ENCODE results near the gene PTBP3. TPM values are rescaled to one million over a fixed set of nuclear protein-coding genes. Genes with fewer than 3 reads are reported as not detected.

Gene PTBP3
- total RNA-seq, 1 donor from 2014 or later = 20.8 TPM

DNA sequence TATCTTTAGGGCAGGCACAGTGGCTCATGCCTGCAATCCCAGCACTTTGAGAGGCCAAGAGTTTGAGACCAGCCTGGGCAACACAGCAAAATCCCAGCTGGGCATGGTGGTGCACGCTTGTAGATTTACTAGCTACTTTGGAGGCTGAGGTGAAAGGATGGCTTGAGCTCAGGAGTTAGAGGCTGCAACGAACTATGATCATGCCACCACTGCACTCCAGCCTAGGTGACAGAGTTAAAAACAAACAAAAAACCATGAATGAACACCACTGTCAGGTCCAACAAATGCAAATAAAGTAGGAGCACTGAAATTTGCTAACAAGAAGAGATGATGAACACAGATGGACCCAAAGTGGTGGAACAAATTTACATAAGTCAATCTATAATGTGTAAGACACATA lies 4.9 kb downstream of the PTBP3 start:
- intact Hi-C loops (cut with DNase I) = no loop called here

GRCh38 chr9:112327718-112328450 lies 5.5 kb downstream of the PTBP3 start:
- intact Hi-C loops (cut with DNase I) = no loop called here
- DNase-seq (ENCODE audit: low spot score) = no peak

More for the DNA sequence above, 4.9 kb downstream of the PTBP3 start:
- no peak for DNase-seq (ENCODE audit: low spot score)

GRCh38 chr9:112326194-112326593 lies 7.2 kb downstream of the PTBP3 start:
- intact Hi-C loops (cut with DNase I) = no loop called here
- no peak for DNase-seq (ENCODE audit: low spot score)

DNA sequence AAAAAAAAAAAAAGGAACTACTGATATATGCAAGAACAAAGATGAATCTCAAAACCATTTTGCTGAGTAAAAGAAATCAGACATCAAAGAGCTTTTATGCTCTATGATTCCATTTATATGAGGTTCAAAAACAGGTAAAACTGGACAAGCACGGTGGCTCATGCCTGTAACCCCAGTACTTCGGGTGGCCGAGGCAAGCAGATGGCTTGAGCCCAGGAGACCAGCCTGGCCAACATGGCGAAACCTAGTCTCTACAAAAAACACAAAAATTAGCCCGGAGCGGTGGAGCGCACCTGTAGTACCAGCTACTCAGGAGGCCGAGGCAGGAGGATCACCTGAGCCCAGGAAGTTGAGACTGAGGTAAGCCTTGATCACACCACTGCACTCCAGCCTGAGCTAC lies 7.8 kb downstream of the PTBP3 start:
- DNase-seq (ENCODE audit: low spot score) = no peak
- intact Hi-C loops (cut with DNase I) = no loop called here

GRCh38 chr9:112325127-112325526 lies 8.3 kb downstream of the PTBP3 start:
- intact Hi-C loops (cut with DNase I) = no loop called here
- DNase-seq (ENCODE audit: low spot score) = no peak

- intact Hi-C loops (cut with DNase I) = no loop called here
- no peak for DNase-seq (ENCODE audit: low spot score)
Observed at GRCh38 chr9:112323378-112323854, 10.0 kb downstream of the PTBP3 start.

DNA sequence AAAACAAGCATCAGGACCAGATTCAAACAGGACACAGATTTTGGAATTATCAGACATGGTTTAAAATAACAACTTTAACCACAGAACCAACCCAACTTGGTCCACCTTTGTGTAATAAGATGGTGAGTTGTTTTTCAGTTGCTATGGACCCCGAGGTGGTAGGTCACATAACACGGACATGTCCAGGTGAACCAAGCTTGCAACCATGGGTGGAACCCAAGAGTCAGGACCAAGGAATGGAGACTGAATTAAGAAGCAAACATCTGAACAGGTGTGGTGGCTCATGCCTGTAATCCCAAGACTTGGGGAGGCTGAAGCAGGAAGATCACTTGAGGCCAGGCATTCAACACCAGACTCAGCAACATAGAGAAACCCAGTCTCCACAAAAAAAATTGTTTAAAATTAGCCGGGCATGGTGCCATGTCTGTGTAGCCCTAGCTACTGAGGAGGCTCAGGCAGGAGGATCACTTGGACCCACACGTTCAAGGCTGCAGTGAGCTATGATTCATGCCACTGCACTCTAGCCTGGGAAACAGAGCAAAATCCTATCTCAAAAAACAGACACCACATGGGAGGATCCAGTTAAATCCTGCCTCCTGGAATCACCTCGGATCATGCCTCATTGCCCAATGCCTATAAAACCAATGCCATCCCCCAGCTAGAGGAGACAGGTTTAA lies 10.6 kb downstream of the PTBP3 start:
- intact Hi-C loops (cut with DNase I) = no loop called here
- no peak for DNase-seq (ENCODE audit: low spot score)

DNA sequence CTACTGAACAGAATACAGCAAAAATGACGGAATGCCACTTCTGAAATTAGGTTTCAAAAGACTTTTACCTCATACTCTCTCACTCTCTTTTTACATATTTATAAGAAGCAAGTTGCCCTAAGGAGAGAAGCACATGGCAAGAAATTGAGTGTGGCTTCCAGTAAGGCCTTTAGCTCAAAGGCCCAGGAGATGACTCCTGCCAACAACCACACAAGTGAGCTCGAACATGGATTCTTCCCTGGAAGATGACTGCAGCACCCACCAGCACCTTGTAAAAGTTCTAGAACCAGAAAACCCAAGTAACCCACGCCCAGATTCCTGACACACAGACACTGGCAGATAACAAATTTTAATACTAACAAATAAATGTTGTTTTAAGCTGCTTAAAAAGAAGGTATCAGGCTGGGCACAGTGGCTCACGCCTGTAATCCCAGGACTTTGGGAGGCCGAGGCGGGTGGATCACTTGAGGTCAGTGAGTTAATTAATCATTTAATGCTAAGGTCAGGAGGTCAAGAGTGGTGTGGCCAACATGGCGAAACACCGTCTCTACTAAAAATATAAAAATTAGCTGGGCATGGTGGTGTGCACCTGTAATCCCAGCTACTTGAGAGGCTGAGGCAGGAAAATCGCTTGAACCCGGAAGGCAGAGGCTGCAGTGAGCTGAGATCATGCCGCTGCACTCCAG lies 17.0 kb downstream of the PTBP3 start:
- DNase-seq (ENCODE audit: low spot score) = no peak
- intact Hi-C loops (cut with DNase I) = no loop called here

DNA sequence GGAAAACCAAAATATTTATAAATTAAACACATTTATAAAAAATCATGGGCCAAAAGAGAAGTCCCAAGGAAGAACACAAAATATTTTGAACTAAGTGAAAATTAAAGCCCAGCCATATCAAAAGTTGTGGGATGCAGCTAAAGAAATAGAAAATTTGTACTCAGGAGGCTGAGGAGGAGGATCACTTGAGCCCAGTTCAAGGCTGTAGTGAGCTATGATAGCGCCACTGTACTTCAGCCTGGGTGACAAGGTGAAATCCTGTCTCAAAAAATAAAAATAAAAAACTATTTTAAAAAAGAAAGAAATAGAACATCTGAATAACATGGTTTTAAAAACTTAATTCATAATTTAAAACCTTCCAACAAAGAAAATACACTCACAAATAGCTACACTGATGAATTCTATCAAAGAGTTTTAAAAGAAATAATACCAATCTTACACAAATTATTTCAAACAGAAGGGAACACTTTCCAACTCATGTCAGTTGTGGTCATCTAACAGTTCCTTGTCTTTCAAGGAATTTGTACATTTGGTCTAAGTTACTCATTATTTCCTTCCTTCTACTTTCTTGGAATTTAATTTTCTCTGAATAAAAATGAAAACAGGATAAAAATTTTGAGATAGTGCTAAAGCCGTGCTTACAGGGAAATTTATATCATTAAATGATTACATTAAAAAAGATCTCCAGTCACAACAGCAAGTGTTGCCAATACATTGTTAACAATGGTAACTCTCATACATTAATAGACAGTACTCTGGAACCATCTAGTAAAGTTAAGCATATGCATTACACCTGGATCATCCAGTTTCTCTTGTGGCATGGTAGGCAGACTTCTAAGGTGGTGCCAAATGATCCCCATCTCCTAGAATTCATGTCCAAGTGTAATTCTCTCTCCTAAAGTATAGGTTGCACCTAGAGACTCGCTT lies 17.8 kb downstream of the PTBP3 start:
- DNase-seq (ENCODE audit: low spot score) = no peak
- intact Hi-C loops (cut with DNase I) = no loop called here

DNA sequence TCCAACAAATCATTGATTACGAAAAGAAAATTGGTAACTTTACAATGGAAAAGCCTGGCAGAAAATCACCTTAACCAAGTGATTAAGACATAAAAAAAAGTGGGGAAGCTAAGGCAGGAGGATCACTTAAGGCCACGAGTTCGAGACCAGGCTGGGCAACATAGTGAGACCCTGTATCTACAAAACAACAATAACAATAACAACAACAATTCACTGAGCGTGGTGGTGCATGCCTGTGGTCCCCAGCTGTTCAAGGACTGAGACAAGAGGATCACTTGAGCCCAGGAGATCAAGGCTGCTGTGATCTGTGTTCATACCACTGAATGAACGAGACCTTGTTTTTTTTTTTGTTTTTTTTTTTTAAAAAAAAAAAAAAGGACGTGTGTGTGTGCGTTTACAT lies 21.3 kb downstream of the PTBP3 start:
- no peak for DNase-seq (ENCODE audit: low spot score)
- intact Hi-C loops (cut with DNase I) = no loop called here

DNA sequence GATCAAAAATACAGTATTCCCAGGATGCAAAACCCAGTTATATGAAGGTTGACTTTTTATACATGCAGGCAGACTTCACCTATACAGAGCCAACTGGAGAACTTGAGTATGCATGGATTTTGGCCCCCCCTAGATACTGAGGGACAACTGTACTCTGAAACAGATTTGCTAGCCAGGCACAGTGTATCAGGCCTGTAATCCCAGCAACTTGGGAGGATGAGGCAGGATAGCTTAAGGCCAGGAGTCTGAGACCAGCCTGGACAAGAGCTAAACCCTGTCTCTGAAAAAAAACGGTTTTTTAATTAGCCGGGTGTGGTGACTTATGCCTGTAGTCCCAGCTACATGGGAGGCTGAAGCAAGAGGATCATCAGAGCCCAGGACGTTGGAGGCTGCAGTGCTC lies 21.9 kb downstream of the PTBP3 start:
- no peak for DNase-seq (ENCODE audit: low spot score)
- intact Hi-C loops (cut with DNase I) = no loop called here

GRCh38 chr9:112310826-112311225 lies 22.6 kb downstream of the PTBP3 start:
- no peak for DNase-seq (ENCODE audit: low spot score)
- intact Hi-C loops (cut with DNase I) = no loop called here

- no peak for DNase-seq (ENCODE audit: low spot score)
- intact Hi-C loops (cut with DNase I) = no loop called here
Observed at GRCh38 chr9:112308588-112308987, 24.8 kb downstream of the PTBP3 start.

- intact Hi-C loops (cut with DNase I) = no loop called here
- no peak for DNase-seq (ENCODE audit: low spot score)
Observed at GRCh38 chr9:112301420-112301819, 32.0 kb downstream of the PTBP3 start.

- intact Hi-C loops (cut with DNase I) = no loop called here
- DNase-seq (ENCODE audit: low spot score) = no peak
Observed at GRCh38 chr9:112299514-112299913, 33.9 kb downstream of the PTBP3 start.

DNA sequence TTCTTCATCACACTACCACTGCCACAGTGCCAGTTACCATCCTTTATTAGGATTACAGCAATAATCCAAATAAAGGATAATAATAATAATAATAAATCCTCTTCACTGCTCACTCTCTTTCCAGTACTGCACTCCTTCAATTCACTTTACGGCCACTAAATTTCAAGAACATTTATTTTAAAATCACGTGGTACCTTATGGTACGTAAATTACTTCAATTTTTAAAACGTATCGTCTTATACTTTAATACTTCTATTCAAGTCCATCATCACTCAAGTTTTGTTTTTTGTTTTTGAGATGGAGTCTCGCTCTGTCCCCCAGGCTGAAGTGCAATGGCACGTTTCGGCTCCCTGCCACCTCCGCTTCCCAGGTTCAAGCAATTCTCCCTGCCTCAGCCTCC lies 36.5 kb downstream of the PTBP3 start:
- DNase-seq (ENCODE audit: low spot score) = no peak
- intact Hi-C loops (cut with DNase I) = no loop called here

DNA sequence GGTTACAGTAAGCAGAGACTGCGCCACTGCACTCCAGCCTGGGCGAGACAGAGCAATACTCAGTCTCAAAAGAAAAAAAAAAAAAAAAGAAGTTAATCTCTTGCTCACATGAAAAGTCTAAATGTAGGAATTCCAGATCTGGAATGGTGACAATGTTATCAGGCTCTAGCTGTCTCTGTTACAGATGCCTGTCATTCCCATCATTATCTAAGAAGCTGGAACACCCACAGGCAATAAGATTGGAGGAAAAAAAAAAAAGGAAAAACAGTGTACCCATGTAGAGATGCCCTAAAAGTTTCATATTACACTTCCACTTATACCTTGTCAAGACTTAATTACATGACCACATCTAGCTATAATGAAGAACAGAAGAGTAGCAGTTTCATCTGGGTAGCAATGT lies 38.2 kb downstream of the PTBP3 start:
- intact Hi-C loops (cut with DNase I) = no loop called here
- no peak for DNase-seq (ENCODE audit: low spot score)

DNA sequence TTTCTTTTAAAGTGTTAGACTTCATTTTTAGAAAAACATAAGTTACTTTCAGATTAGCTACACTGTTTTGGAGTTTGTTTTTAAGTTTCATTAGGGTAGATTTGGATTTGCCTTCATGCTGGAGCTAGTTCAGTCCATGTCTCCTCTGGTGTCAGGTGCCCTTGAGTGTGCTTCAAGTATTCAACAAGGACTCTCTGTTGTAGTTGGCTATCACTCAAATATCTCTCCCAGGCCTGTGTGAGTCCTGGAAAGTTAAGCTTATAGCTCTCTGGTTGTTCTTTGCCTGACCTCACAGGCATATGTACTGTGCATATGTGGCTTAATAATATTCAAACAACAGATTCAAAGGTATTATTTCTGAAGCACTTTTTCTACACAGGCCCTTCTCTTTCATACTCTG lies 45.4 kb downstream of the PTBP3 start:
- intact Hi-C loops (cut with DNase I) = no loop called here
- DNase-seq (ENCODE audit: low spot score) = no peak

GRCh38 chr9:112286926-112287325 lies 46.5 kb downstream of the PTBP3 start:
- intact Hi-C loops (cut with DNase I) = no loop called here
- no peak for DNase-seq (ENCODE audit: low spot score)

DNA sequence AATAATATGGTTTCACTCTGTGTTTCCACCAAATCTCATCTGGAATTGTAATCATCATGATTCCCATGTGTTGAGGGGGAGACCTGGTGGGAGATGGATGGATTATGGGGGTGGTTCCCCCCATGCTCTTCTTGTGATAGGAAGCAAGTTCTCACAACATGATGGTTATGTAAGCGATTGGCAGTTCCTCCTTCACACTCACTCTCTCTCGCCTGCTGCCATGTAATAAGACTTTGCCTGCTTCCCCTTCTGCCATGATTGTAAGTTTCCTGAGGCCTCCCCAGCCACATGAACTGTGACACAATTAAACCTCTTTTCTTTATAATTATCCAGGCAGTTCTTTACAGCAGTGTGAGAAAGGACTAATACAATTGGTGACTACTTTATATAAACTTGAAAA lies 48.4 kb downstream of the PTBP3 start:
- no peak for DNase-seq (ENCODE audit: low spot score)
- intact Hi-C loops (cut with DNase I) = no loop called here

Measured in cardiac septum (tissue), 1 donor.